ENCODE measurements around the gene SRPK1. TPM values are rescaled to one million over a fixed set of nuclear protein-coding genes. Genes with fewer than 3 reads are reported as not detected.

The SRPK1 gene
- total and polyA plus RNA-seq, 2 of the 13 experiments (the other 11 are each of a cell fraction or from before 2014, with no cell fraction given) = 56.4 to 142 TPM

DNA sequence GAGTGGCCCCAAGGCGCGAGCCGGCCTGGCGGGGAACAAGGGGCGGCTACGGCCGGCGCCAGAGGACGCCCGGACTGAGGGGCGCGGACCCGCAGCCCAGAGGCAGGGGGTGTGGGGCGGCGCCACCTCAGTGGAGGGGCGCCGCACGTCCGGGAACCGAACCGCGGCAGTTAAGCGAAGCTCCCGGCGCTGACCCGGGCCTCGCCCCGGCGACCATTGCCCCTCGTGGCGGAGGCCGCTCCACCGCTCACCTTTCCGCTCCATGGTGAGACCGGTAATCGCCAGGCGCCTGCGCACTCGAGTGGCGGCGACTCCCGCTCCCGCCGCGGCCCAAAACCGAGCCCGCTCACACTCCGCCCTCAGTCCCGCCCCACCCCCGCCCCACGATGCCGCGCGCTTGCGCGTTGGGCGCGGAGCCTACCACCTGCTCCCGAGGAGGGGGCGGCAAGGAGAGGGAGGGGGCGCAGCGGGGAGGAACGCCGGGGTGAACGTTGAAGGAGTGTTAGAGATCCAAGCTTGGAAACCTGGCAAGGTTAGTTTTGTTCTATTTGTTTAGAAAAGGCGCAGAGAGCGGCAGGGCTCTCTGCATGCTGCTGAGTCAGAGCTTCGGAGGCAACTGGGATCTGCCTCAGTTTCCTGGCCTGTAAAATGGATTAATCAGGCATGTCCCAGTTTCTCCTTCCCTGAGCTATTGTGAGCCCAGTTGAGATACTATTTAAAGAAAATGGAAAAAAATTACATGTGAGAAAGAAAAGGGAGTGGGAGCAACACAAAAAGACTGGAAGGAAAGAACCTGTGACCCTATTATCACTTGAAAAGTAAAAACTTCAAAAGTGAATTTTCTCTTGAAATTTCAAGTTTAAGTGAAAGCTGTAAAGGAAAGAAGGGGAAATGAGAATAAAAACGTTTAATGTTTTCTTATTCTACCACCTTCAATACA lies at the start of gene SRPK1 (continued):
- 0 out of 2 replicates have a peak, but pooled peaks have one; percentile 47 for TF ChIP-seq POLR2AphosphoS2 (IDR thresholded peaks at IDR 0.05; ENCODE audit: low read depth, low read length)
- TF ChIP-seq HES4 (CRISPR knock-in tag; IDR thresholded peaks at IDR 0.05; ENCODE audit: borderline replicate concordance) = peak; percentile 99
- TF ChIP-seq, protein P1, sequence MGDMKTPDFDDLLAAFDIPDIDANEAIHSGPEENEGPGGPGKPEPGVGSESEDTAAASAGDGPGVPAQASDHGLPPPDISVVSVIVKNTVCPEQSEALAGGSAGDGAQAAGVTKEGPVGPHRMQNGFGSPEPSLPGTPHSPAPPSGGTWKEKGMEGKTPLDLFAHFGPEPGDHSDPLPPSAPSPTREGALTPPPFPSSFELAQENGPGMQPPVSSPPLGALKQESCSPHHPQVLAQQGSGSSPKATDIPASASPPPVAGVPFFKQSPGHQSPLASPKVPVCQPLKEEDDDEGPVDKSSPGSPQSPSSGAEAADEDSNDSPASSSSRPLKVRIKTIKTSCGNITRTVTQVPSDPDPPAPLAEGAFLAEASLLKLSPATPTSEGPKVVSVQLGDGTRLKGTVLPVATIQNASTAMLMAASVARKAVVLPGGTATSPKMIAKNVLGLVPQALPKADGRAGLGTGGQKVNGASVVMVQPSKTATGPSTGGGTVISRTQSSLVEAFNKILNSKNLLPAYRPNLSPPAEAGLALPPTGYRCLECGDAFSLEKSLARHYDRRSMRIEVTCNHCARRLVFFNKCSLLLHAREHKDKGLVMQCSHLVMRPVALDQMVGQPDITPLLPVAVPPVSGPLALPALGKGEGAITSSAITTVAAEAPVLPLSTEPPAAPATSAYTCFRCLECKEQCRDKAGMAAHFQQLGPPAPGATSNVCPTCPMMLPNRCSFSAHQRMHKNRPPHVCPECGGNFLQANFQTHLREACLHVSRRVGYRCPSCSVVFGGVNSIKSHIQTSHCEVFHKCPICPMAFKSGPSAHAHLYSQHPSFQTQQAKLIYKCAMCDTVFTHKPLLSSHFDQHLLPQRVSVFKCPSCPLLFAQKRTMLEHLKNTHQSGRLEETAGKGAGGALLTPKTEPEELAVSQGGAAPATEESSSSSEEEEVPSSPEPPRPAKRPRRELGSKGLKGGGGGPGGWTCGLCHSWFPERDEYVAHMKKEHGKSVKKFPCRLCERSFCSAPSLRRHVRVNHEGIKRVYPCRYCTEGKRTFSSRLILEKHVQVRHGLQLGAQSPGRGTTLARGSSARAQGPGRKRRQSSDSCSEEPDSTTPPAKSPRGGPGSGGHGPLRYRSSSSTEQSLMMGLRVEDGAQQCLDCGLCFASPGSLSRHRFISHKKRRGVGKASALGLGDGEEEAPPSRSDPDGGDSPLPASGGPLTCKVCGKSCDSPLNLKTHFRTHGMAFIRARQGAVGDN (CRISPR knock-in tag; IDR thresholded peaks at IDR 0.05) = peak; percentile 91
- no peak for TF ChIP-seq SKI (IDR thresholded peaks at IDR 0.05; ENCODE audit: partially characterized antibody)
- TF ChIP-seq, protein P2, sequence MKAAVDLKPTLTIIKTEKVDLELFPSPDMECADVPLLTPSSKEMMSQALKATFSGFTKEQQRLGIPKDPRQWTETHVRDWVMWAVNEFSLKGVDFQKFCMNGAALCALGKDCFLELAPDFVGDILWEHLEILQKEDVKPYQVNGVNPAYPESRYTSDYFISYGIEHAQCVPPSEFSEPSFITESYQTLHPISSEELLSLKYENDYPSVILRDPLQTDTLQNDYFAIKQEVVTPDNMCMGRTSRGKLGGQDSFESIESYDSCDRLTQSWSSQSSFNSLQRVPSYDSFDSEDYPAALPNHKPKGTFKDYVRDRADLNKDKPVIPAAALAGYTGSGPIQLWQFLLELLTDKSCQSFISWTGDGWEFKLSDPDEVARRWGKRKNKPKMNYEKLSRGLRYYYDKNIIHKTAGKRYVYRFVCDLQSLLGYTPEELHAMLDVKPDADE (CRISPR knock-in tag; IDR thresholded peaks at IDR 0.05) = no peak
- no peak for TF ChIP-seq TRIM24 (CRISPR knock-in tag; IDR thresholded peaks at IDR 0.05)
- TF ChIP-seq MYC (CRISPR knock-in tag; IDR thresholded peaks at IDR 0.05; ENCODE audit: borderline replicate concordance) = peak; percentile 93
- TF ChIP-seq SNRNP70 (IDR thresholded peaks at IDR 0.05; ENCODE audit: low read depth, low read length) = no peak
- no peak; the same call in 1 of the 2 replicates for TF ChIP-seq CEBPG (CRISPR knock-in tag; IDR thresholded peaks at IDR 0.05)
- TF ChIP-seq THAP8 (CRISPR knock-in tag; IDR thresholded peaks at IDR 0.05; ENCODE audit: borderline replicate concordance) = no peak; the same call in 1 of the 2 replicates
- TF ChIP-seq, protein P3, sequence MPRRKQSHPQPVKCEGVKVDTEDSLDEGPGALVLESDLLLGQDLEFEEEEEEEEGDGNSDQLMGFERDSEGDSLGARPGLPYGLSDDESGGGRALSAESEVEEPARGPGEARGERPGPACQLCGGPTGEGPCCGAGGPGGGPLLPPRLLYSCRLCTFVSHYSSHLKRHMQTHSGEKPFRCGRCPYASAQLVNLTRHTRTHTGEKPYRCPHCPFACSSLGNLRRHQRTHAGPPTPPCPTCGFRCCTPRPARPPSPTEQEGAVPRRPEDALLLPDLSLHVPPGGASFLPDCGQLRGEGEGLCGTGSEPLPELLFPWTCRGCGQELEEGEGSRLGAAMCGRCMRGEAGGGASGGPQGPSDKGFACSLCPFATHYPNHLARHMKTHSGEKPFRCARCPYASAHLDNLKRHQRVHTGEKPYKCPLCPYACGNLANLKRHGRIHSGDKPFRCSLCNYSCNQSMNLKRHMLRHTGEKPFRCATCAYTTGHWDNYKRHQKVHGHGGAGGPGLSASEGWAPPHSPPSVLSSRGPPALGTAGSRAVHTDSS (CRISPR knock-in tag; conservative IDR thresholded peaks at IDR 0.05) = no peak
- TF ChIP-seq ZNF451 (CRISPR knock-in tag; IDR thresholded peaks at IDR 0.05) = peak; percentile 96
- TF ChIP-seq LBX2 (CRISPR knock-in tag; IDR thresholded peaks at IDR 0.05; ENCODE audit: borderline replicate concordance) = peak; percentile 88; the same call in 1 of the 2 replicates
- peak; percentile 88 for TF ChIP-seq CAMTA2 (CRISPR knock-in tag; IDR thresholded peaks at IDR 0.05; ENCODE audit: borderline replicate concordance)
- no peak for TF ChIP-seq GMEB2 (CRISPR knock-in tag; IDR thresholded peaks at IDR 0.05; ENCODE audit: low read depth)
- 0 out of 2 replicates have a peak, but pooled peaks have one; percentile 9 for TF ChIP-seq RELA (CRISPR knock-in tag; IDR thresholded peaks at IDR 0.05)
- TF ChIP-seq REXO4 (CRISPR knock-in tag; IDR thresholded peaks at IDR 0.05; ENCODE audit: borderline replicate concordance) = no peak
- peak; percentile 80 for TF ChIP-seq ZFP37 (CRISPR knock-in tag; IDR thresholded peaks at IDR 0.05; ENCODE audit: borderline replicate concordance)

All from HepG2 (cell line).